HT-29 (cell line): ENCODE measurements around the gene TMEM131L. TPM values are rescaled to one million over a fixed set of nuclear protein-coding genes. Genes with fewer than 3 reads are reported as not detected.

ENCODE experiments used
- DNase-seq: peaks from one replicate; pipeline ENCODE4 v3.0.0-alpha.2; 2015; ENCODE audit warnings: low spot score
- total RNA-seq: library from RNA; depleted of rRNA; stranded (reverse); fragments of >200 nt; shearing (Covaris generic); gene quantifications from 2 replicates; pipeline ENCODE4 v1.2.3, GENCODE V29; 2014

TMEM131L gene
- total RNA-seq, 1 experiment from 2014 or later = 6.3 TPM

- DNase-seq = no peak
Measured at GRCh38 chr4:153570228-153570973, 104.2 kb downstream of the TMEM131L start.

GRCh38 chr4:153571006-153571545 is 104.9 kb downstream of the TMEM131L start:
- DNase-seq = no peak

- DNase-seq = no peak
Measured at GRCh38 chr4:153572609-153573008, 106.4 kb downstream of the TMEM131L start.

- DNase-seq = no peak
Measured at GRCh38 chr4:153573221-153573620, 107.1 kb downstream of the TMEM131L start.

- peak; percentile 68 for DNase-seq
Measured at GRCh38 chr4:153573881-153574802, 108.0 kb downstream of the TMEM131L start.

- DNase-seq = peak; percentile 6
Measured at GRCh38 chr4:153576443-153576774, 110.2 kb downstream of the TMEM131L start.

- DNase-seq = peak; percentile 14
Measured at GRCh38 chr4:153577053-153577452, 110.9 kb downstream of the TMEM131L start.

GRCh38 chr4:153579410-153579809 is 113.2 kb downstream of the TMEM131L start:
- no peak for DNase-seq

GRCh38 chr4:153579872-153580271 is 113.7 kb downstream of the TMEM131L start:
- no peak for DNase-seq

GRCh38 chr4:153582954-153583702 is 117.0 kb downstream of the TMEM131L start:
- no peak for DNase-seq

- DNase-seq = no peak
Measured at GRCh38 chr4:153585026-153585425, 118.9 kb downstream of the TMEM131L start.

- no peak for DNase-seq
Measured at GRCh38 chr4:153589703-153590595, 123.8 kb downstream of the TMEM131L start.

GRCh38 chr4:153591441-153591840 is 125.3 kb downstream of the TMEM131L start:
- DNase-seq = no peak

GRCh38 chr4:153592064-153592463 is 125.9 kb downstream of the TMEM131L start:
- no peak for DNase-seq

GRCh38 chr4:153593161-153593560 is 127.0 kb downstream of the TMEM131L start:
- no peak for DNase-seq

GRCh38 chr4:153594210-153594609 is 128.1 kb downstream of the TMEM131L start:
- DNase-seq = no peak

GRCh38 chr4:153595894-153596601 is 129.9 kb downstream of the TMEM131L start:
- no peak for DNase-seq

- DNase-seq = no peak
Measured at GRCh38 chr4:153602758-153603157, 136.6 kb downstream of the TMEM131L start.

- no peak for DNase-seq
Measured at GRCh38 chr4:153603258-153603657, 137.1 kb downstream of the TMEM131L start.

- no peak for DNase-seq
Measured at GRCh38 chr4:153603835-153604234, 137.7 kb downstream of the TMEM131L start.
